Activated T-cell treated with anti-CD3 and anti-CD28 coated beads, Interleukin-2, amount 50 U/mL, for 72 hours (primary cell): Measurements from ENCODE around the gene LMX1A. TPM values are rescaled to one million over a fixed set of nuclear protein-coding genes. Genes with fewer than 3 reads are reported as not detected.
A peak's percentile ranks its signal among the peaks of the same experiment; 100 is the strongest.

Experiments used
- ATAC-seq, 2 donors: fragments of 150-1000 bp; cut with Tn5 transposase; replicated peaks in 1 of 2; 2 replicates each; pipeline ENCODE4 v1.10.0; 2021; ENCODE audit warnings: moderate library complexity in 2 of 2, mild to moderate bottlenecking in 1 of 2
- DNase-seq, 2 donors: peaks; one replicate each; pipeline ENCODE4 v3.0.0; 2021 to 2022; ENCODE audit warnings: mixed read lengths in 1 of 2
- H3K27ac Mint-ChIP-seq: one replicate; pipeline ENCODE4 v1.8.0; 2022; ENCODE audit warnings: mild to moderate bottlenecking, moderate library complexity, mixed read lengths
- H3K27me3 Mint-ChIP-seq: one replicate; pipeline ENCODE4 v1.8.0; 2022; ENCODE audit warnings: low read depth, mixed read lengths
- H3K36me3 Mint-ChIP-seq, 2 donors: one replicate each; pipeline ENCODE4 v1.8.0; 2022; ENCODE audit warnings: mixed read lengths in 2 of 2, mild to moderate bottlenecking in 1 of 2; ENCODE audit not compliant: insufficient read depth in 2 of 2
- H3K4me1 Mint-ChIP-seq: one replicate; pipeline ENCODE4 v1.8.0; 2022; ENCODE audit warnings: low read depth, mixed read lengths
- H3K4me3 Mint-ChIP-seq, 2 donors: one replicate each; pipeline ENCODE4 v1.8.0; 2022; ENCODE audit warnings: mild to moderate bottlenecking in 2 of 2, mixed read lengths in 2 of 2, moderate library complexity in 2 of 2
- H3K9me3 Mint-ChIP-seq, 2 donors: one replicate each; pipeline ENCODE4 v1.8.0; 2022; ENCODE audit warnings: mixed read lengths in 2 of 2
- total RNA-seq, 2 donors: library from RNA; stranded (reverse); gene quantifications; one replicate each; pipeline ENCODE4 v1.2.3, GENCODE V29; 2022

Gene LMX1A
- total RNA-seq, 2 donors from 2014 or later = not detected

DNA sequence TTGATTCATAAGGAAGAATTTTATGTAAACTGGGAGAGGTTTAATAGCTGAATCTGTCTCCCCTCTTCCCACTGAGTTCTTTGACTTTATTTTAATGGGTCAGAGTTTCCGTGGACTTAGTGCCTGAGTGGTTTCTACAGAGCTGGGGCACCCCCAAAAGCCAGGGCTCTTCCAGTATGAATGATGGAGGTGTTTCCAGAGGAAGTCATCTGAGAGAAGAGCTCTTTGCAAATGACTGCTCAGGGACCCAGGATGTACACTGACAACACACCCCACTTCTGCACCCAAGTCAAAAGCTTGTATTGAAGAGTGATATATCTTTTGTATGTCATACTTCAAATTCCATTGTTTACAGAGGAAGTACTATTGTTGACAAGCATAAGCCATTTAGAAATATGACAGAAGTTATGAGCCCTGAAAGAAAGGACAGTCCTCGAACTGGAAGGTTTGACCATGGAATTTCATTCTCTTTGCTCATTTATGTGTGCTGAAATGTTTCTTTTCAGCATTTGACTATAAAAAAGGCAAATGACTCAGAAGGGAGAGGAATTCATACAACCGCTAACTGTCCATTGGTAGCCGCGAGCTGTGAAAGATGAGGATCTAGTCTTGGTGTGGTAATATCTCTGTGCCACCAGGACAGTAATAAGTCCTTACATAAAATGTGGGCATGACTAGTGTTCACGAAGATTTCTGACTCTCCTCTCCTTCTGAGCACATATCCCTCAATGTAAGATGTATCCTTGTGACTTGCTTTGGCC, 25.4 kb upstream of the LMX1A start:
- Mint-ChIP-seq H3K27me3 (peaks cover 56% of the 10 kb centered on the region), H3K4me3 (no peak overlapping the region), H3K36me3 (no peaks in the 10 kb centered on the region), H3K4me1 (peaks cover 9% of the 10 kb centered on the region), H3K9me3 (no peaks in the 10 kb centered on the region), H3K27ac (no peak overlapping the region)
- ATAC-seq (no peak), DNase-seq (no peak)

DNA sequence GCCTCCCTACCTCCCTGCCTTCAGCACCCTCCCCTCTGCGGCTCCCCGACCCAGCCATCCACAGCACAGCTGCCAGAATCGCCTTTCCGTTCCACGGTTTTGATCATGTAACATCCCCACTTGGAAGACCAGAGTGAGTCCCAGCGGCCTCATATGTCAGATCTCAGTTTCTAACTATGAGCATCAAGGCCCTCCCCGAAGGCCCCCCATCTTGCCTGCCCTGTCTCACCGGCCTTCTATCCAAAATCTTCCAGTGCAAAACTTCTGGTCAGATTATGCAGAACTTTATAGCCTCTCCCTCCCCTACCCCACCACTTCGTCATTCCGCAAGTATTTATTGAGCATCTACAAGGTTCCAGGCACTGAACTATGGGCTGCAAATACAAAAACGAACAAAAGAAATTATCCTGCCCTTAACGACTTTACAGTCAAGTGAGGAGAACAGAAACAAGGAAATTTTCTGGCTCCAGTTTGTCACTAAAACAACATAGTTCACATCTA, 20.3 kb upstream of the LMX1A start:
- Mint-ChIP-seq H3K9me3 (no peaks in the 10 kb centered on the region), H3K36me3 (no peaks in the 10 kb centered on the region), H3K27ac (no peak overlapping the region), H3K27me3 (peaks cover 71% of the 10 kb centered on the region), H3K4me3 (peak overlapping the region; percentile 81 to 83), H3K4me1 (peaks cover 22% of the 10 kb centered on the region)
- no peak for DNase-seq
- ATAC-seq = peak in 1 of 2 donors; percentile 20

DNA sequence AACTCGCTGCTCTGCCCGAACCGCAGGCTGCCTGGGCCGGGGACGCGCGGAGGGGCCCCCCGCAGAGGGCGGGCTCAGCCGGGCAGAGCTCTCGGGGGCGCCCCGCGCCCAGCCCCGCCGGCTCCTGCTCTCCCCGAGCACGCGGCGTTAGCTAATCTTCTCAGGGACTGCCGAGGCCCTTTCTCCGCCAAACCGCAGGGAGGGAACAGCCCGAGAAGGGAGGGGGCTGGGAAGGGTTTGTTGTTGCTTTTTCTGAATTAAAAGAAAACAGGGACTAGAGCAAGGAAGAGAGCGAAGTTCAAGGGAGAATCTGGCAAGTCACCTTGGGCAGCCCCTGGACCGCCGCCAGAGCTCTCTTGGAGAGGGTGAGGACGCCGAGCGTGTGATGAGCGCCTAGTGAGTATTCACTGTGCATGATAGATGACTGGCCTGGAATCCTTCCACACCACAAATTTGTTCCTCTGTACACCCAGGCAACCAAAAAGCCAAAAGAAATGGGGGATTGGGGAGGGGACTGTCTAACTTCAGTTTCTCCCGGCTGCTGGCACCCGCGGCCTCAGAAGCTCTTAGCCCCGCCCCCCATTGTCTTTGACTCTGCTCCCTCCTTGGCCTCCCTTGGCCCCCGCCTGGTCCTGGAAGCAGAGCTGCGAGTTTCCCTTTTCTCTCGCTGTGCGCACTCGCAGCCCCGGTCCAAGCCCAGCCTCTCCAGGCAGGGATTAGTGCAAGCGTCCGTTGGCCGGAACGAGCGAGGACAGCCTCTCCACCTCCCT, 19.7 kb upstream of the LMX1A start:
- Mint-ChIP-seq H3K36me3 (no peaks in the 10 kb centered on the region), H3K4me1 (peaks cover 18% of the 10 kb centered on the region), H3K4me3 (peak overlapping the region; percentile 81 to 83), H3K27me3 (peaks cover 78% of the 10 kb centered on the region), H3K27ac (no peak overlapping the region), H3K9me3 (no peaks in the 10 kb centered on the region)
- peak; percentile 48 to 50 for DNase-seq
- peak; percentile 81 to 92 for ATAC-seq

DNA sequence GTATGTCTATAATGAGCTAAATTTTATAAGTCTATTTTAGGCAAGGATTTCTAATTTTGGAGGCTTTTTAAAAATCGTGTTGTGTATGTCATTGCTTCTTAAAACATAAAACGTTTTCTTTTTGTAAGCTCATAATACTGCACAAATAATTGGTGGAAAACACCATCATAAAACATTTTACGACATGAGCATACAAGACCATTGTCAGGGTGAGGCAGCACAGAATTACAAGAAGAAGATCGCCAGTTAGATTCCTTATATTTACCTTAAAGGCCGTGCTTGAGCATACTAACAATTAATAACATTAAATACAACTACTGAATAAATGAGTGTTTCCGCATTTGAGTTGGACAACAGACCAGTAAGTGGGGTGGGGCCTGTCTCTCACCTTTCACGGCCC, 19.1 kb upstream of the LMX1A start:
- no peak for ATAC-seq
- H3K36me3 Mint-ChIP-seq = no peaks in the 10 kb centered on the region

DNA sequence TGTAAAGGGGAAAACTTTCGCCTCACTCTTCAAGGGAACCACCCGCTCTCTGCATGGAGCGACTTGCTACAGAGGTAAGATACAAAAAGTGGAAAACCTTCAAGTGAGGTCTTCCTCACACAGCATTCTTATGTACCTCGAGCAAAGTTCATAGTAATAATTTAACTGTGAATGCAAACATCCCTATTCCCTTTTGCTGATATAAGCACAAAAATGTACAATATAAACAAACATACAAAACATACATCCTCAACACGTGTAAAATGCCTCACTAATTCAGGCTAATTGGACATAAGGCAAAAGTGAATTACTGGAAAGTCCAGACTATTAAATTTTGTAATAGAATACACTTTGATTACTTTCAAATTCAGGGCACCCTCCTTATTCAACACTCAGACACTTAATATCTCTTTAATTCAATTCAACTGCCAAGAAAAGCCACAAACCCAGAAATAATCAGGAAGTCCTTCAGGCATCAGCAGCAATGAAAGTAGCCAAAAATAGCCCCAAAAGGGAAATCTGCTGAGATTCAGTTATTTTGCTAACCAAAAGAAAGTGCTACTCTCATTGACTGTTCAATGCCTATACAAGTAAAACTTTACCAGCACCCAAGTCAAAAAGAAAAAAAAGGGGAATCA, 15.2 kb upstream of the LMX1A start:
- ATAC-seq (no peak), DNase-seq (no peak)
- H3K36me3 Mint-ChIP-seq = no peaks in the 10 kb centered on the region
- H3K27me3 Mint-ChIP-seq = peaks cover 86% of the 10 kb centered on the region
- no peak overlapping the region for H3K4me3 Mint-ChIP-seq
- H3K27ac Mint-ChIP-seq = no peak overlapping the region
- H3K9me3 Mint-ChIP-seq = peaks cover 0 to 2% of the 10 kb centered on the region in 2 donors
- peaks cover 11% of the 10 kb centered on the region for H3K4me1 Mint-ChIP-seq

More for the DNA sequence above, 19.1 kb upstream of the LMX1A start:
- DNase-seq = no peak
- H3K27ac Mint-ChIP-seq = no peak overlapping the region
- peaks cover 79% of the 10 kb centered on the region for H3K27me3 Mint-ChIP-seq
- H3K4me1 Mint-ChIP-seq = peaks cover 18% of the 10 kb centered on the region
- peak overlapping the region in 1 of 2 donors; percentile 56 for H3K4me3 Mint-ChIP-seq
- no peaks in the 10 kb centered on the region for H3K9me3 Mint-ChIP-seq

DNA sequence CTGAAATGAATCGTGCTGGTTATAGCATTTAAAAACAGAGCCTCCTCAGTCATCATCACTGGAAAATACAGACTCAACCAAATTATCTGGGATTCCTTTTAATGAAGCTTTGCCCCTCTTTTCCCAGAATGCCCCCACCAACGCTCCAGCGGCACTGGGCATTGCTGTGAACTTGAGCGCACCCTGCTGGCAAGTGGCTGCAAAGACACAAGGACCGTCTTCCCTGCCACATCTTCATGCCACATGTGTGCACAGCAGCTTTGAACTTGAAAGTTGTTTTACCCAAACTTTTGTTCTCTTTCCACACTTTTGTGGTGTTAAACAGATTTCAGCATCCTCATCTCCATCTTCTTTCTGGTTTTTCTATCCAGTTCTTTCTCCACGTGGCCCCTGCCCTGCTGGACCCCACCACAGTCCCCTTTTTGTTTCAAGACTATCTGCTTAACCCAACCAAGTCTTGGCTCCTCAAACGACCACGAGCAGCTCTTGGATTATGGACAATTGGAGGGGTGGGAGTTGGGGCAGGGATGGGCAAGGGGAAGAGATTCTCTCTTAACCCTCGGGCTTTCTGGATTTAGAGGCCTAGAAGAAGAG, 12.8 kb upstream of the LMX1A start:
- ATAC-seq (peak; percentile 51 to 56), DNase-seq (peak; percentile 51 to 54)
- Mint-ChIP-seq H3K27ac (no peak overlapping the region), H3K4me1 (no peaks in the 10 kb centered on the region), H3K27me3 (peaks cover 78% of the 10 kb centered on the region), H3K9me3 (peaks cover 0 to 2% of the 10 kb centered on the region in 2 donors), H3K4me3 (no peak overlapping the region), H3K36me3 (no peaks in the 10 kb centered on the region)

DNA sequence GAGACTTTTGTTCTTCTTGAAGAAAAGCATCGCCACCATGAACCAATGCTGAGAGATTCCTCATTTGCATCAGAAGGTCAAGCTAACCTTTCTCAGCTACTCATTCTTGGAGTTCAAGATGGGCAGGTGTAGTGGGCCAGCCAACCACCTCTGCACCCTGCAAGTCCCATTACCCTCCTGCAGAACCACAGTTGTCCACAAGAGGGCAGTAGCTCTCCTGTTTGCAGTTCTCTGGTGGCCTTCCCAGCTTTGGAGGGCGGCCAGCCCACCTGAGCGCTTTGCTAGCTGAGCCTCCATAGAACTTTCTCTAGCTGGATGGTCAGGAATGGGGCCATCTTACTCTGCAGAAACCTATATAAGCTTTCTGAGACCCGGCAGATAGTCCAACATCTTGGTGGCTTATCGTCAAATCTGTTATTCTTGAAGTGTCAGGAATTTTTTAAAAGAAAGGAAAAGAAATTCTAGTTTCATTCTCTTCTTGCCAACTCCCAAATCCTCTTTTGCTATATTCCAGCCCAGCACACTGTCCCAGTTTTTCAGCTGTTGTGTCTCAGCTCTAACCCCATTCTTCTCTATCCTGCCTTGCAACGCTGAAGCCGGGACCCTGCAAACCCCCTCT, 11.0 kb upstream of the LMX1A start:
- H3K27ac Mint-ChIP-seq = no peak overlapping the region
- H3K4me1 Mint-ChIP-seq = no peaks in the 10 kb centered on the region
- ATAC-seq = peak; percentile 50 to 70
- DNase-seq = peak; percentile 73 to 75
- peaks cover 0 to 2% of the 10 kb centered on the region in 2 donors for H3K9me3 Mint-ChIP-seq
- no peak overlapping the region for H3K4me3 Mint-ChIP-seq
- H3K36me3 Mint-ChIP-seq = no peaks in the 10 kb centered on the region
- peaks cover 71% of the 10 kb centered on the region for H3K27me3 Mint-ChIP-seq

DNA sequence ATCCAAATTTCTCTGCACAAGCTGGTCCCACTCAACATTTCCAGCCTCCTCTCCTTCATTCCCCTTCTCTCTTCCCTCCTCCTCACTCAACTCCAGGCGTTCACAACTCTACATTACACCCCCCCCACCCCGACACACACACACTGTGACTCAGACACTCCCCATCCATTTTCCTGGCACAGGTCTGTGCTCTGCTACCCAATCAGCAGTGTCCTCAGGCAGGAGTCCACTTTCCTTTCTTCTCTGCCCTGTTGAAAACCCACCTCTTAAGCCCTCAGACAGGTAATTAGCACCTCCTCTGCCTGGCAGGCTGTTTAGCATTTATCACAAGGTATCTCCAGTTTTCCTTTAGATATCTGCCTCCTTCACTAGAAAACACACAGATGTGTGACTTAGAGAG, 8.8 kb upstream of the LMX1A start:
- DNase-seq = no peak
- peaks cover 59% of the 10 kb centered on the region for H3K27me3 Mint-ChIP-seq
- no peak overlapping the region for H3K4me3 Mint-ChIP-seq
- H3K27ac Mint-ChIP-seq = no peak overlapping the region
- ATAC-seq = no peak
- no peaks in the 10 kb centered on the region for H3K4me1 Mint-ChIP-seq
- no peaks in the 10 kb centered on the region for H3K36me3 Mint-ChIP-seq
- H3K9me3 Mint-ChIP-seq = peaks cover 0 to 2% of the 10 kb centered on the region in 2 donors

DNA sequence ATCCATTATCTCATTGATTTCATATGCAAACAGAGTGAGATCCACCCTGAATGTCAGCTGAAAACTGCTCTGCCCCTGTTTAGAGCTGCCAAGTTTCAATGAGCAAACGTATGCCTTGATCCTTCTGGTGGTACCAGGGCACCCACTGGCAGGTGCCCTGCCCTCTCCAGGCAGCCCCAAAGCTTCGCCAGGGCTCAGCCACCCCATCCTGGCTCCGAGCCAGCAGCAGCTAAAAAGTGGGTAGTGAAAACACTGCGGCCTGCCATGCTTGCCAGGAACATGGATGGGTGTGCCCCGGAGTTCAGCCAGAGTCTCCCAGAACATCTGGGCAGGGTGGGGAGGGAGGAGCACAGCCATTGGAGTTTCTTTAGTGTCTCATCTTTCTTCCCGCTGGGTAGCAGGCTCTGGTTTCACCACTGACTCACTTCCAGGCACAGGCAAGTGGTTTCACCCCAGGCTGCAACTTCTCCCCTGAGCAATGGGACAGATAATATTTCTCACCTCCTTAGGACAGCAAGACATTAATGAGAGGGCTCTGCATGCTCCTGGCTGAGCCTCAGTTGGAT, 8.1 kb upstream of the LMX1A start:
- Mint-ChIP-seq H3K36me3 (no peaks in the 10 kb centered on the region), H3K9me3 (no peaks in the 10 kb centered on the region), H3K27me3 (peaks cover 62% of the 10 kb centered on the region), H3K4me3 (no peak overlapping the region), H3K27ac (no peak overlapping the region), H3K4me1 (no peaks in the 10 kb centered on the region)
- ATAC-seq (no peak), DNase-seq (no peak)

DNA sequence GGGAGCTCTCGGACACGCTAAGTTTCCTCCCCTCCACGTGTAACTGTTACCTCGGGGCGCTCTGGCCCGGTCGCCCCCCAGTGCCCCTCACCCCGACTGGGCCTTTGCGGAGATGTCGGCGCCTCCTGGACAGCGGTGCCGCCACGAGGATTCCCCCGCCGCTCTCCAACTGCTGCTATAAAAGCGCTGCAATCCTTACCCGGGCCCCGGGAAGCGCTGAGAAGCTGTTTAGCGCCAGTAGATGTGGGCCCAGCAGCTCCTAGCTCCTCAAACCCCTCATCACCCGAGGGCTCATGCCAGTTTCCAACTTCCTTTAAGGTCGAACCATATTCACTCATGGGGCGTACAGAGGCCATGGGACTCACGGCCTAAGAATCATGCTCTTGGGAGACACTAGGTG, 361 bp upstream of the LMX1A start:
- Mint-ChIP-seq H3K27me3 (peaks cover 79% of the 10 kb centered on the region), H3K9me3 (no peaks in the 10 kb centered on the region), H3K4me3 (peak overlapping the region in 1 of 2 donors; percentile 31), H3K27ac (no peak overlapping the region), H3K4me1 (peaks cover 17% of the 10 kb centered on the region), H3K36me3 (no peaks in the 10 kb centered on the region)
- no peak for ATAC-seq
- no peak for DNase-seq

DNA sequence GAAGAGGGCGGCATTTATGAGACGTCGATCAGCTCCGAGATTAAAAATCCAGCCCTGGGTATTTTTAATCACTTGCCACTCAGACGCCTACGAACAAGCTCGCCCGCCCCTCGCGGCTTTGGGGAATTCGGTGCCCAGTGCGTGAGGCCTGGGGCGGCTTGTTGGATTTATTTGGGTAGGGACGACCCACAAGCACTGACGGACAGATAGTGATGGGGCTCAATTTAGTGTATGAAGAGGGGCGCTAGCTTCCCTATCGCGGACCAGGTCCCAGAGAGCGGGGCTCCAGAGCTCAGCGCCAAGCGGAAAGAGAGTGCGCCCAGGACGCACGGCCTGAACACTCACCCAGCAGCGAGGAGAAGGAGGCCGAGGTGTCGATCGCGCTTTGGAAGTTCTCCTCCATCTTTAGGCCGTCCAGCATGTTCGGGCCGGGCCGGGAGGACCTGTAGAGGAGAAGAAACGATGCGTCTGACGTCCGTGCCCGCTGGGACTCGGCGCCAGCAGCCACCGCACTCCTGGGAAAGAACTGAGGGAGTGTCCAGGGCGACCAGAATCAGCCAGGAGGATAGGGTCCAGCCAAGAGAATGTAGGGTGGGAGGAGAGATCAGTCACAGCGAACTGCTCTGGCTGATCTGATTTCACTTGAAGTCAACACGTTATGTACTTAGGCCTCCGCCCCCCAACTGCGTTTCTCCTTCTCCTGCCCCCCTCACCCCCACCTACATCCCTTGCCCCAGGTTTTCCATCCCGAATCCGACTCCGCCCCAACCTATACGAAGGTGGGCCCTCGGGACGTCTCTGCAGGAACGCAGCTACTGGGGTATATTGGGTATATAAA, 1.2 kb downstream of the LMX1A start:
- Mint-ChIP-seq H3K9me3 (no peaks in the 10 kb centered on the region), H3K27ac (peak overlapping the region; percentile 13)

More for the DNA sequence above, 1.2 kb downstream of the LMX1A start:
- peaks cover 17% of the 10 kb centered on the region for H3K4me1 Mint-ChIP-seq
- no peaks in the 10 kb centered on the region for H3K36me3 Mint-ChIP-seq
- ATAC-seq (no peak), DNase-seq (no peak)
- H3K27me3 Mint-ChIP-seq = peaks cover 83% of the 10 kb centered on the region
- H3K4me3 Mint-ChIP-seq = peak overlapping the region; percentile 36 to 44
